ENCODE measurements around the gene SLC24A4. TPM values are rescaled to one million over a fixed set of nuclear protein-coding genes. Genes with fewer than 3 reads are reported as not detected.

SLC24A4 gene
- total and polyA plus RNA-seq, 10 donors: 0.29 to 8.9 (median 4.2) TPM

DNA sequence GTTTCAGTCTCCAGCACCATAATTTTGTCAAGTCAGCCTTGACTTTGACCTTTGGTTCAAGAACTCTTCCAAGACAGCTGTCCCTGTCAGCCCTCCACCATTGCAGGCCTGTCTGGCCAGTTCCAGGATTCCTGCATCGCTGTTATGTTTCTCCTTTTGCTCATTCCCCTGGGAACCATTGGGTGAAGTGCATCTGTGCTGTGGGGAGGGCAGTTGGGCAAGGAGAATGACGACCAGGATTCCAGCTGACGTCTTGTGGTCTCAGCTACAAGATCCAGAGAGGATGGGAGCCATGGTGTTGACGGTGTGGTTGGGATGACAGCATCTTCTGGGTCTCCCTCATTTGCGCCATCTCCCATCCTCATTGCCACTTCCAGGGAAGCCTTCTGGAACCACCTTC, 45.9 kb upstream of the SLC24A4 start:
- no peaks in the 10 kb centered on the region for H3K4me1 ChIP-seq
- no peak for DNase-seq
- H3K36me3 ChIP-seq: no peaks in the 10 kb centered on the region
- intact Hi-C loops (cut with DNase I; ENCODE audit: low total_unique reads): no loop called here
- no peak overlapping the region for H3K27ac ChIP-seq
- TF ChIP-seq POLR2A (IDR thresholded peaks at IDR 0.05) (no peak), CTCF (IDR thresholded peaks at IDR 0.05 in 8 of 11, conservative IDR thresholded peaks at IDR 0.05 in 3 of 11) (no peak)
- no peak overlapping the region for H3K4me3 ChIP-seq
- H3K9me3 ChIP-seq: peaks cover 0 to 3% (median 0%) of the 10 kb centered on the region in 8 donors
- peaks cover 0 to 23% (median 0%) of the 10 kb centered on the region in 7 donors for H3K27me3 ChIP-seq (replicated peaks in 1 of 7)
- WGBS, 5 donors: 84 to 94% (median 89%) methylated on average over 5 of the region's 5 CpGs

DNA sequence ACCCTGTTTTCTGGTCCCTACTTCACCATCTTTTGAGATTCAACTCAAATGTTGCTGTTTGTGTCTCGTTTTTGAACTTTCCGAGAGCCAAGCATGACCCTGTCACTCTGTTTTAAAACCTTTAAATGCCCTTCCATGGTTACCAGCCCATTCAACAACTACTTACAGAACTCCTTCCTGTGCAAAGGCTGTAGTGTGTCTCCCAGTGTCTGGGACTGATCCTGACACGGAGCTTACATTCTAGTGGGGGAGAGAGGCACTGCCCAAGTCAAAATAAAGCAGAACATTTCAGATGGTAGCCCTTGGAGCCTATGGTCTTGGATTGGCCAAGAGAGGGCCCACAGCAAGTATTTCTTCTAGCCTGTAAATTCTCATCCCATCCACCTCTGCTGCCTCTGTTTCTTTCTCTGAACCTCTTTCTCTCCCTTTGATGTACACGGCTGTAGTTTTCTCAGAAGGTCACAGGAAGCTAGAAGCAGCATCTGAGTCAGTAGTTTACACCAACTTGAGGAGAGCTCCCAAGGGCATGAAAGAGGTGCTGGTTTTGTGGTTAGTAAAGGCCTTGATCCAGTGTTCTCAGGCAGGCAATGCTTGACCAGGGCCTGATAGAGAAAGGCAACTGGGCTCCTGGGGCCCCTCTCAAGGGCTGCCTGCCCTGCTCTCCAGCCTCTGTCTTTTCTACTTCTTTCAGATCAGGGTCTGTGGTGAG, 42.3 kb upstream of the SLC24A4 start:
- DNase-seq: no peak
- Histone ChIP-seq H3K9me3 (peaks cover 0 to 5% (median 0%) of the 10 kb centered on the region in 8 donors), H3K36me3 (no peaks in the 10 kb centered on the region), H3K4me1 (no peaks in the 10 kb centered on the region), H3K27ac (no peak overlapping the region), H3K4me3 (no peak overlapping the region), H3K27me3 (replicated peaks in 1 of 7) (peaks cover 0 to 9% (median 0%) of the 10 kb centered on the region in 7 donors)
- TF ChIP-seq POLR2A (IDR thresholded peaks at IDR 0.05) (no peak), CTCF (IDR thresholded peaks at IDR 0.05 in 8 of 11, conservative IDR thresholded peaks at IDR 0.05 in 3 of 11) (no peak), POLR2AphosphoS5 (IDR thresholded peaks at IDR 0.05) (no peak)
- WGBS, 5 donors: 65 to 82% (median 69%) methylated on average over 4 of the region's 4 CpGs
- intact Hi-C loops (cut with DNase I; ENCODE audit: low total_unique reads): no loop called here

DNA sequence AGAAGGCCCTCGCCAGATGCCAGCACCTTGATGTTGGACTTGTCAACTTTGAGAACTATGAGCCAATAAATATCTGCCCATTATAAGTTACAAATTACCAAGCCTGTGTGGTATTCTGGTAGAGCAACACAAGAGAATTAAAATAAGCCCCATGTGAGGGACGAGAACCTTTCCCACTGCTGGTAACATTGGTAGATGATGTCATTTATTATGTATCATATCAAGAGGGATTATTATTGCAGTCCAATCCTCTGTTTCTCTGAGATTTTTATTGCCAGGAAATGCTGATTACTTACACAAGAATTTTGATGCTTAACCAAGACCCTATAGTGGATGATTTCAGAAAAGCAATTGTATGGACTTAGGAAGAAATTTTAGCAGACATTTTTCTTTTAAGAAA, 40.3 kb upstream of the SLC24A4 start:
- WGBS, 5 donors: 90 to 97% (median 95%) methylated on average over 2 of the region's 2 CpGs
- DNase-seq: no peak
- no peak for TF ChIP-seq POLR2A (IDR thresholded peaks at IDR 0.05)
- no peak for TF ChIP-seq POLR2AphosphoS5 (IDR thresholded peaks at IDR 0.05)
- no peak for TF ChIP-seq CTCF (IDR thresholded peaks at IDR 0.05 in 8 of 11, conservative IDR thresholded peaks at IDR 0.05 in 3 of 11)
- intact Hi-C loops (cut with DNase I; ENCODE audit: low total_unique reads): no loop called here
- H3K36me3 ChIP-seq: no peaks in the 10 kb centered on the region
- H3K27me3 ChIP-seq (replicated peaks in 1 of 7): peaks cover 0 to 4% (median 0%) of the 10 kb centered on the region in 7 donors
- H3K9me3 ChIP-seq: peaks cover 0 to 5% (median 0%) of the 10 kb centered on the region in 8 donors
- H3K4me1 ChIP-seq: no peaks in the 10 kb centered on the region
- H3K4me3 ChIP-seq: no peak overlapping the region
- H3K27ac ChIP-seq: no peak overlapping the region

DNA sequence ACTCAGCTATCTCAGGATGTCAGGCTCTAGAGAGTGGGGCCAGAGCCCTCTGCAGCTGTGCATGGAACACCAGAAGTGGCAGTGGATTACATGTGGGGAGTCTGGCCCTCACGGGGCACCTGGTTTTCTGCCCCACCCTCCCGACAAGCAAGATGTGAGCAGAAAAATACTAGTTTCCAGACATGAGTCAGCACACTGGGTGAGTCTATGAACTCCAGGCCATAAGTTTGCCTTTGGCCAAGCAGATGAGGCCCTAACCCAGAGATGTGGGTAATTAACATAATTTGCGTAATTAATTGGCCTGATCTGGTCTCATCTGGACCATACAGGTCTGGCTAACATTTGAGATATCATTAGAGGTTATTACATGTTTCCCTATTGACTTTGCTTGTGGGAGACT, 37.7 kb upstream of the SLC24A4 start:
- Histone ChIP-seq H3K4me3 (no peak overlapping the region), H3K27me3 (replicated peaks in 1 of 7) (peaks cover 0 to 24% (median 0%) of the 10 kb centered on the region in 7 donors), H3K4me1 (no peaks in the 10 kb centered on the region), H3K27ac (no peak overlapping the region), H3K36me3 (no peaks in the 10 kb centered on the region), H3K9me3 (peaks cover 0 to 5% (median 0%) of the 10 kb centered on the region in 8 donors)
- intact Hi-C loops (cut with DNase I; ENCODE audit: low total_unique reads): no loop called here
- WGBS, 5 donors: 74 to 85% (median 82%) methylated on average over 3 of the region's 3 CpGs
- TF ChIP-seq CTCF (IDR thresholded peaks at IDR 0.05 in 8 of 11, conservative IDR thresholded peaks at IDR 0.05 in 3 of 11) (no peak), POLR2AphosphoS5 (IDR thresholded peaks at IDR 0.05) (no peak), POLR2A (IDR thresholded peaks at IDR 0.05) (no peak)
- no peak for DNase-seq

Data from spleen (tissue), 11 donors.